Hepatocyte (in vitro differentiated cells): ENCODE measurements around the gene CCDC188. TPM values are rescaled to one million over a fixed set of nuclear protein-coding genes. Genes with fewer than 3 reads are reported as not detected.

Source experiments
- DNase-seq: peaks from one replicate; pipeline ENCODE4 v3.0.0-alpha.2; 2016; ENCODE audit warnings: low spot score
- H2AFZ ChIP-seq: fragments of 200-600 bp; sonication (generic); 2 replicates; pipeline ENCODE4 v1.6.0; 2016; ENCODE audit warnings: antibody characterized with exemption, mild to moderate bottlenecking
- H3K27ac ChIP-seq: fragments of 200-600 bp; sonication (generic); 2 replicates; pipeline ENCODE4 v1.5.1; 2016; ENCODE audit warnings: mild to moderate bottlenecking
- H3K27me3 ChIP-seq: fragments of 200-600 bp; sonication (generic); 2 replicates; pipeline ENCODE4 v1.6.1; 2016
- H3K36me3 ChIP-seq: fragments of 200-600 bp; sonication (generic); replicated peaks from 2 replicates; pipeline ENCODE4 v1.5.1; 2016; ENCODE audit warnings: low read depth; ENCODE audit not compliant: insufficient read depth
- H3K4me1 ChIP-seq: fragments of 200-600 bp; sonication (generic); 2 replicates; pipeline ENCODE4 v1.5.1; 2016; ENCODE audit warnings: mild to moderate bottlenecking, moderate library complexity; ENCODE audit not compliant: insufficient read depth
- H3K4me2 ChIP-seq: fragments of 200-600 bp; sonication (generic); 2 replicates; pipeline ENCODE4 v1.6.0; 2016
- H3K4me3 ChIP-seq: fragments of 200-600 bp; sonication (generic); 2 replicates; pipeline ENCODE4 v1.5.1; 2016; ENCODE audit warnings: mild to moderate bottlenecking
- H3K79me2 ChIP-seq: fragments of 200-600 bp; sonication (generic); 2 replicates; pipeline ENCODE4 v1.6.0; 2017; ENCODE audit warnings: mild to moderate bottlenecking
- H3K9me2 ChIP-seq: fragments of 200-600 bp; sonication (generic); replicated peaks from 2 replicates; pipeline ENCODE4 v1.6.0; 2017; ENCODE audit warnings: mild to moderate bottlenecking; ENCODE audit not compliant: insufficient read depth
- H3K9me3 ChIP-seq: fragments of 200-600 bp; sonication (generic); 2 replicates; pipeline ENCODE4 v1.5.1; 2016; ENCODE audit warnings: low read depth, mild to moderate bottlenecking
- H4K20me1 ChIP-seq: fragments of 200-600 bp; sonication (generic); 2 replicates; pipeline ENCODE4 v1.6.0; 2016; ENCODE audit warnings: mild to moderate bottlenecking; ENCODE audit not compliant: insufficient read depth, poor library complexity, severe bottlenecking
- CTCF ChIP-seq: fragments of 200-600 bp; sonication (generic); IDR thresholded peaks from 2 replicates; pipeline ENCODE4 v1.5.1; 2016; ENCODE audit warnings: antibody characterized with exemption, mild to moderate bottlenecking; ENCODE audit not compliant: poor library complexity
- EZH2 ChIP-seq: fragments of 200-600 bp; sonication (generic); IDR thresholded peaks from 2 replicates; pipeline ENCODE4 v1.6.1; 2016; ENCODE audit warnings: antibody characterized with exemption, mild to moderate bottlenecking, borderline replicate concordance
- EZH2phosphoT487 ChIP-seq: fragments of 200-600 bp; sonication (generic); IDR thresholded peaks from one replicate; pipeline ENCODE4 v1.6.1; 2018; ENCODE audit warnings: antibody characterized with exemption, mild to moderate bottlenecking, low read depth, moderate library complexity; ENCODE audit not compliant: unreplicated experiment, severe bottlenecking
- WGBS: methylation state at CpG from one replicate; pipeline ENCODE4 v1.1.6; 2016; ENCODE audit warnings: low lambda C conversion rate; ENCODE audit errors: missing lambda C conversion rate; 5-methylcytosine and 5-hydroxymethylcytosine counted together
- polyA plus RNA-seq: library from polyadenylated mRNA; unstranded; fragments of >200 nt; fragmentation: Nextera tagmentation; extraction: Ambion mirVana; gene quantifications from 2 replicates; pipeline ENCODE4 v1.2.1, GENCODE V29; 2016
- total RNA-seq: library from RNA; depleted of rRNA; stranded (reverse); fragments of >200 nt; gene quantifications from 2 replicates; pipeline ENCODE4 v1.2.3, GENCODE V29; 2014

Gene CCDC188
- total and polyA plus RNA-seq, 2 experiments from 2014 or later, result not detected

GRCh38 chr22:20173246-20173645 lies 22.4 kb upstream of the CCDC188 start:
- peak overlapping the region; percentile 4 for H3K27ac ChIP-seq
- no peak for TF ChIP-seq CTCF
- no peak for TF ChIP-seq EZH2
- TF ChIP-seq EZH2phosphoT487, result no peak
- no peak for DNase-seq
- H3K36me3 ChIP-seq, result no peaks in the 10 kb centered on the region
- peaks cover 22% of the 10 kb centered on the region for H3K4me1 ChIP-seq
- no peaks in the 10 kb centered on the region for H4K20me1 ChIP-seq
- no peak overlapping the region for H2AFZ ChIP-seq
- H3K4me3 ChIP-seq, result no peak overlapping the region
- 60% methylated on average over 11 of the region's 11 CpGs for WGBS
- H3K27me3 ChIP-seq, result no peaks in the 10 kb centered on the region
- no peaks in the 10 kb centered on the region for H3K79me2 ChIP-seq
- peak overlapping the region; percentile 35 for H3K4me2 ChIP-seq
- no peaks in the 10 kb centered on the region for H3K9me2 ChIP-seq
- H3K9me3 ChIP-seq, result no peaks in the 10 kb centered on the region

GRCh38 chr22:20172141-20172613 lies 21.3 kb upstream of the CCDC188 start:
- TF ChIP-seq EZH2phosphoT487 (no peak), EZH2 (no peak), CTCF (no peak)
- Histone ChIP-seq H3K9me3 (no peaks in the 10 kb centered on the region), H2AFZ (no peak overlapping the region), H3K4me2 (no peak overlapping the region), H3K79me2 (no peaks in the 10 kb centered on the region), H3K27me3 (no peaks in the 10 kb centered on the region), H3K9me2 (no peaks in the 10 kb centered on the region), H3K36me3 (no peaks in the 10 kb centered on the region), H4K20me1 (no peaks in the 10 kb centered on the region), H3K4me3 (no peak overlapping the region), H3K27ac (no peak overlapping the region), H3K4me1 (peaks cover 22% of the 10 kb centered on the region)
- 93% methylated on average over 9 of the region's 10 CpGs for WGBS
- no peak for DNase-seq

GRCh38 chr22:20171288-20172140 lies 20.7 kb upstream of the CCDC188 start:
- Histone ChIP-seq H3K9me3 (no peaks in the 10 kb centered on the region), H4K20me1 (no peaks in the 10 kb centered on the region), H3K4me3 (no peak overlapping the region), H3K4me1 (peaks cover 22% of the 10 kb centered on the region), H3K79me2 (no peaks in the 10 kb centered on the region), H3K36me3 (no peaks in the 10 kb centered on the region), H3K27me3 (no peaks in the 10 kb centered on the region), H3K4me2 (no peak overlapping the region), H2AFZ (no peak overlapping the region), H3K27ac (no peak overlapping the region), H3K9me2 (no peaks in the 10 kb centered on the region)
- WGBS, result 95% methylated on average over 12 of the region's 12 CpGs
- TF ChIP-seq EZH2 (no peak), EZH2phosphoT487 (no peak), CTCF (no peak)
- DNase-seq, result no peak
